ENCODE data around the gene MDP1. TPM values are rescaled to one million over a fixed set of nuclear protein-coding genes. Genes with fewer than 3 reads are reported as not detected.

The MDP1 gene
- polyA plus RNA-seq, 2 of the 4 experiments (the other 2 are of a cell fraction): 21.6 to 38.6 TPM

GRCh38 chr14:24264298-24264697 lies 48.4 kb upstream of the MDP1 start:
- Histone ChIP-seq H3K9me3 (no peaks in the 10 kb centered on the region), H3K4me2 (no peak overlapping the region), H3K27ac (no peak overlapping the region), H3K4me1 (peaks cover 5% of the 10 kb centered on the region), H3K4me3 (no peak overlapping the region)
- FAIRE-seq (no peak), ATAC-seq (no peak), DNase-seq (ENCODE audit: low read depth in 1 of 2, low spot score in 1 of 2) (no peak)
- CTCF ChIA-PET: interaction anchor here (1.6 to 34.0 kb wide), 3 partner anchors 21 to 173 kb away, joined by 5 to 469 read pairs (median 24); partner anchors contain the start of genes CIDEB, DHRS1, LTB4R and LTB4R2
- POLR2A ChIA-PET: no interaction called here
- WGBS (ENCODE audit: missing lambda C conversion rate): 82% methylated on average over 6 of the region's 6 CpGs
- no peak for TF ChIP-seq POLR2AphosphoS2 (conservative IDR thresholded peaks at IDR 0.05; ENCODE audit: low read length)
- TF ChIP-seq SREBF2 (IDR thresholded peaks at IDR 0.05): no peak
- TF ChIP-seq EHF (CRISPR knock-in tag; IDR thresholded peaks at IDR 0.05): no peak
- TF ChIP-seq HMGXB4 (CRISPR knock-in tag; IDR thresholded peaks at IDR 0.05; ENCODE audit: borderline replicate concordance): no peak
- no peak for TF ChIP-seq HDAC2 (IDR thresholded peaks at IDR 0.05)
- TF ChIP-seq CBX8 (IDR thresholded peaks at IDR 0.05): no peak
- no peak for TF ChIP-seq NFE2L2 (conservative IDR thresholded peaks at IDR 0.05; ENCODE audit: low read length)
- no peak for TF ChIP-seq HOXB5 (CRISPR knock-in tag; IDR thresholded peaks at IDR 0.05)
- no peak for TF ChIP-seq ESRRA (IDR thresholded peaks at IDR 0.05; ENCODE audit: borderline replicate concordance, low read length)
- TF ChIP-seq FOSB (CRISPR knock-in tag; IDR thresholded peaks at IDR 0.05): no peak
- no peak for TF ChIP-seq ZFP36 (IDR thresholded peaks at IDR 0.05; ENCODE audit: borderline replicate concordance, partially characterized antibody)
- no peak for TF ChIP-seq RFX5 (IDR thresholded peaks at IDR 0.05)
- no peak for TF ChIP-seq EP300 (IDR thresholded peaks at IDR 0.05)
- TF ChIP-seq NR3C1 (IDR thresholded peaks at IDR 0.05): no peak
- no peak for TF ChIP-seq KDM1A (IDR thresholded peaks at IDR 0.05; ENCODE audit: low read depth)
- no peak for TF ChIP-seq BCL3 (IDR thresholded peaks at IDR 0.05)
- TF ChIP-seq HOXB13 (CRISPR knock-in tag; IDR thresholded peaks at IDR 0.05; ENCODE audit: low read depth): no peak
- TF ChIP-seq TP53 (CRISPR knock-in tag; IDR thresholded peaks at IDR 0.05): no peak
- no peak for TF ChIP-seq EHMT2 (IDR thresholded peaks at IDR 0.05; ENCODE audit: low read depth)
- TF ChIP-seq KDM5A (IDR thresholded peaks at IDR 0.05): no peak

- CTCF ChIA-PET: interaction anchor here (0.8 to 34.0 kb wide), 3 partner anchors 21 to 39 kb away, joined by 3 to 469 read pairs (median 24); partner anchors contain the start of genes CIDEB, DHRS1, LTB4R and LTB4R2
- ATAC-seq (no peak), DNase-seq (ENCODE audit: low read depth in 1 of 2, low spot score in 1 of 2) (no peak), FAIRE-seq (no peak)
- H3K4me3 ChIP-seq: no peak overlapping the region
- H3K4me2 ChIP-seq: no peak overlapping the region
- peaks cover 8% of the 10 kb centered on the region for H3K4me1 ChIP-seq
- 79% methylated on average over 6 of the region's 6 CpGs for WGBS (ENCODE audit: missing lambda C conversion rate)
- H3K9me3 ChIP-seq: no peaks in the 10 kb centered on the region
- no peak overlapping the region for H3K27ac ChIP-seq
- POLR2A ChIA-PET: no interaction called here
- no peak for TF ChIP-seq EP300 (IDR thresholded peaks at IDR 0.05)
- no peak for TF ChIP-seq JUN (IDR thresholded peaks at IDR 0.05)
- TF ChIP-seq ZC3H11A (IDR thresholded peaks at IDR 0.05): no peak
- TF ChIP-seq CBX8 (IDR thresholded peaks at IDR 0.05): no peak
- no peak for TF ChIP-seq E2F6 (IDR thresholded peaks at IDR 0.05; ENCODE audit: borderline replicate concordance, low read depth)
- no peak for TF ChIP-seq RNF2 (IDR thresholded peaks at IDR 0.05; ENCODE audit: borderline replicate concordance, low read depth)
- TF ChIP-seq RAD21 (conservative IDR thresholded peaks at IDR 0.05 in 1 of 2, IDR thresholded peaks at IDR 0.05 in 1 of 2): no peak
- TF ChIP-seq ZFP36 (IDR thresholded peaks at IDR 0.05; ENCODE audit: borderline replicate concordance, partially characterized antibody): no peak
- TF ChIP-seq SREBF2 (IDR thresholded peaks at IDR 0.05): no peak
- TF ChIP-seq ZNF302 (CRISPR knock-in tag; IDR thresholded peaks at IDR 0.05): no peak
- TF ChIP-seq SMC3 (IDR thresholded peaks at IDR 0.05): no peak
- no peak for TF ChIP-seq NR3C1 (IDR thresholded peaks at IDR 0.05)
- no peak for TF ChIP-seq CTCF (IDR thresholded peaks at IDR 0.05)
- TF ChIP-seq HOXB13 (CRISPR knock-in tag; IDR thresholded peaks at IDR 0.05; ENCODE audit: low read depth): no peak
- no peak for TF ChIP-seq RARB (CRISPR knock-in tag; IDR thresholded peaks at IDR 0.05)
- no peak for TF ChIP-seq MAZ (IDR thresholded peaks at IDR 0.05; ENCODE audit: borderline replicate concordance, low read depth, low read length)
- no peak for TF ChIP-seq NPAS2 (CRISPR knock-in tag; IDR thresholded peaks at IDR 0.05; ENCODE audit: borderline replicate concordance)
- no peak for TF ChIP-seq POLR2A (IDR thresholded peaks at IDR 0.05; ENCODE audit: low read length)
Observed at GRCh38 chr14:24263848-24264247, 48.0 kb upstream of the MDP1 start.
